Stimulated activated CD8-positive, alpha-beta memory T cell treated with anti-CD3 and anti-CD28 coated beads, Interleukin-4, amount 100 ng/mL, for 48 hours (primary cell): ENCODE results near the gene CYP2C9.
"Not testable (repeated sequence)": the region's sequence is repeated elsewhere in the genome, so short reads cannot be mapped to it uniquely, and the experiment has no call there.

Experiments
- DNase-seq: peaks from one replicate; pipeline ENCODE4 v3.0.0-alpha.2; 2020

The CYP2C9 gene

GRCh38 chr10:94938383-94938782, at the start of gene CYP2C9:
Gene CYP2C9 (plus strand): TSS chr10:94938658. CDS start chr10:94938683, 25 bp downstream.
- DNase-seq = no peak

GRCh38 chr10:94889123-94889522, 49.3 kb upstream of the CYP2C9 start:
- no peak for DNase-seq

- no peak for DNase-seq
These were observed 48.0 kb upstream of the CYP2C9 start for GRCh38 chr10:94890264-94891022.

- not testable (repeated sequence) for DNase-seq
These were observed 40.0 kb upstream of the CYP2C9 start for GRCh38 chr10:94898414-94898813.

GRCh38 chr10:94902080-94902479, 36.4 kb upstream of the CYP2C9 start:
- DNase-seq = no peak

GRCh38 chr10:94902570-94902969, 35.9 kb upstream of the CYP2C9 start:
- no peak for DNase-seq

GRCh38 chr10:94904506-94905148, 33.8 kb upstream of the CYP2C9 start:
- DNase-seq = not testable (repeated sequence)

- no peak for DNase-seq
These were observed 22.0 kb upstream of the CYP2C9 start for GRCh38 chr10:94916423-94916822.

GRCh38 chr10:94936721-94937120, 1.7 kb upstream of the CYP2C9 start:
- no peak for DNase-seq

GRCh38 chr10:94943432-94944103, 5.1 kb downstream of the CYP2C9 start:
- DNase-seq = not testable (repeated sequence)

- DNase-seq = not testable (repeated sequence)
These were observed 7.7 kb downstream of the CYP2C9 start for GRCh38 chr10:94946181-94946580.

GRCh38 chr10:94963901-94964300, 25.4 kb downstream of the CYP2C9 start:
- no peak for DNase-seq

GRCh38 chr10:94983555-94983954, 45.1 kb downstream of the CYP2C9 start:
- no peak for DNase-seq

- DNase-seq = no peak
These were observed 50.7 kb downstream of the CYP2C9 start for GRCh38 chr10:94989192-94989591.

- DNase-seq = no peak
These were observed 52.9 kb downstream of the CYP2C9 start for GRCh38 chr10:94991243-94991888.

- DNase-seq = no peak
These were observed 54.4 kb downstream of the CYP2C9 start for GRCh38 chr10:94992811-94993210.

GRCh38 chr10:94997741-94998174, 59.3 kb downstream of the CYP2C9 start:
- no peak for DNase-seq

GRCh38 chr10:95026461-95026860, 88.0 kb downstream of the CYP2C9 start:
- no peak for DNase-seq

GRCh38 chr10:95031656-95032055, 93.2 kb downstream of the CYP2C9 start:
- DNase-seq = no peak

GRCh38 chr10:95034401-95034800, 95.9 kb downstream of the CYP2C9 start:
- DNase-seq = no peak

- DNase-seq = no peak
These were observed 97.2 kb downstream of the CYP2C9 start for GRCh38 chr10:95035332-95036295.

- DNase-seq = no peak
These were observed 100.8 kb downstream of the CYP2C9 start for GRCh38 chr10:95039281-95039680.
